GM18868 (cell line): ENCODE data around the gene BIN1.

Experiments
- ATAC-seq: cut with Tn5 transposase; IDR thresholded peaks from one replicate; pipeline ENCODE4 v1.9.1; 2021; ENCODE audit warnings: mild to moderate bottlenecking, moderate library complexity; ENCODE audit not compliant: unreplicated experiment

The BIN1 gene

GRCh38 chr2:127106991-127107621, at the start of gene BIN1:
Gene BIN1, minus strand, starts transcription at chr2:127107154. Its CDS starts 211 bp downstream, at chr2:127106943.
- peak; percentile 91 for ATAC-seq

GRCh38 chr2:127155947-127156346, 49.0 kb upstream of the BIN1 start:
- ATAC-seq: no peak

GRCh38 chr2:127155028-127155581, 48.2 kb upstream of the BIN1 start:
- ATAC-seq: no peak

GRCh38 chr2:127154396-127154795, 47.4 kb upstream of the BIN1 start:
- ATAC-seq: no peak

- ATAC-seq: no peak
Observed at GRCh38 chr2:127153691-127154158, 46.8 kb upstream of the BIN1 start.

GRCh38 chr2:127150996-127151395, 44.0 kb upstream of the BIN1 start:
- ATAC-seq: no peak

GRCh38 chr2:127149384-127149783, 42.4 kb upstream of the BIN1 start:
- ATAC-seq: no peak

GRCh38 chr2:127146820-127147502, 40.0 kb upstream of the BIN1 start:
- no peak for ATAC-seq

GRCh38 chr2:127146071-127146725, 39.2 kb upstream of the BIN1 start:
- ATAC-seq: no peak

- no peak for ATAC-seq
Observed at GRCh38 chr2:127145280-127145895, 38.4 kb upstream of the BIN1 start.

- no peak for ATAC-seq
Observed at GRCh38 chr2:127143841-127144782, 37.2 kb upstream of the BIN1 start.

- no peak for ATAC-seq
Observed at GRCh38 chr2:127142663-127143630, 36.0 kb upstream of the BIN1 start.

GRCh38 chr2:127140538-127140937, 33.6 kb upstream of the BIN1 start:
- no peak for ATAC-seq

- no peak for ATAC-seq
Observed at GRCh38 chr2:127139766-127140165, 32.8 kb upstream of the BIN1 start.

GRCh38 chr2:127138281-127138680, 31.3 kb upstream of the BIN1 start:
- ATAC-seq: no peak

- no peak for ATAC-seq
Observed at GRCh38 chr2:127137741-127138140, 30.8 kb upstream of the BIN1 start.

GRCh38 chr2:127137225-127137624, 30.3 kb upstream of the BIN1 start:
- ATAC-seq: no peak

GRCh38 chr2:127134833-127135830, 28.2 kb upstream of the BIN1 start:
- peak; percentile 66 for ATAC-seq
